Mesendoderm (in vitro differentiated cells): ENCODE measurements around the gene FAM169A.
A peak's percentile ranks its signal among the peaks of the same experiment; 100 is the strongest.
"Not testable (repeated sequence)": the region's sequence is repeated elsewhere in the genome, so short reads cannot be mapped to it uniquely, and the experiment has no call there.

Experiments used
- DNase-seq: peaks from one replicate; pipeline ENCODE4 v3.0.0; 2013
- H2AK5ac ChIP-seq: 2 replicates; pipeline ENCODE4 v1.6.1; 2013; ENCODE audit warnings: low read length, inconsistent platforms
- H2BK120ac ChIP-seq: 2 replicates; pipeline ENCODE4 v1.6.1; 2013; ENCODE audit warnings: low read depth, mild to moderate bottlenecking, low read length, moderate library complexity, mixed read lengths
- H2BK15ac ChIP-seq: replicated peaks from 2 replicates; pipeline ENCODE4 v1.6.1; 2013; ENCODE audit warnings: low read depth, mild to moderate bottlenecking, moderate library complexity
- H2BK5ac ChIP-seq: 2 replicates; pipeline ENCODE4 v1.6.1; 2013; ENCODE audit warnings: low read length, inconsistent platforms
- H3K18ac ChIP-seq: 2 replicates; pipeline ENCODE4 v1.6.1; 2013; ENCODE audit warnings: mild to moderate bottlenecking, low read length, mixed read lengths
- H3K23ac ChIP-seq: one replicate; pipeline ENCODE4 v1.6.1; 2013; ENCODE audit warnings: low read length
- H3K27ac ChIP-seq: 2 replicates; pipeline ENCODE4 v1.5.1; 2013; ENCODE audit warnings: low read depth, mild to moderate bottlenecking, inconsistent platforms, low read length, moderate library complexity
- H3K27me3 ChIP-seq: 2 replicates; pipeline ENCODE4 v1.6.1; 2013; ENCODE audit warnings: low read length, control low read depth, mild to moderate bottlenecking, inconsistent platforms; ENCODE audit not compliant: insufficient read depth, poor library complexity
- H3K36me3 ChIP-seq: 2 replicates; pipeline ENCODE4 v1.6.1; 2013; ENCODE audit warnings: low read length, inconsistent platforms; ENCODE audit not compliant: control insufficient read depth, insufficient read depth
- H3K4ac ChIP-seq: one replicate; pipeline ENCODE4 v1.6.1; 2013; ENCODE audit warnings: low read depth, mild to moderate bottlenecking, low read length, moderate library complexity
- H3K4me1 ChIP-seq: 2 replicates; pipeline ENCODE4 v1.6.1; 2013; ENCODE audit warnings: low read depth, low read length, inconsistent platforms; ENCODE audit not compliant: control insufficient read depth
- H3K4me2 ChIP-seq: 2 replicates; pipeline ENCODE4 v1.6.1; 2013; ENCODE audit warnings: low read length
- H3K4me3 ChIP-seq: 2 replicates; pipeline ENCODE4 v1.5.1; 2013; ENCODE audit warnings: mild to moderate bottlenecking, low read length
- H3K56ac ChIP-seq: one replicate; pipeline ENCODE4 v1.6.1; 2013; ENCODE audit warnings: low read length
- H3K79me1 ChIP-seq: 2 replicates; pipeline ENCODE4 v1.6.1; 2013; ENCODE audit warnings: low read length, inconsistent platforms
- H3K79me2 ChIP-seq: 2 replicates; pipeline ENCODE4 v1.6.1; 2013; ENCODE audit warnings: mild to moderate bottlenecking, low read length; ENCODE audit not compliant: control insufficient read depth, insufficient read depth
- H3K9ac ChIP-seq: 2 replicates; pipeline ENCODE4 v1.6.1; 2013; ENCODE audit warnings: low read length, inconsistent platforms
- H4K5ac ChIP-seq: one replicate; pipeline ENCODE4 v1.6.1; 2013; ENCODE audit warnings: low read length
- H4K8ac ChIP-seq: one replicate; pipeline ENCODE4 v1.6.1; 2013; ENCODE audit warnings: low read depth, mild to moderate bottlenecking, control low read depth, low read length, moderate library complexity
- WGBS: extraction: QIAGEN DNeasy Blood & Tissue Kit; methylation state at CpG from one replicate; pipeline ENCODE4 v1.1.7; 2013; ENCODE audit warnings: low lambda C conversion rate, missing lambda C conversion rate; ENCODE audit not compliant: insufficient coverage; ENCODE audit errors: extremely low coverage; 5-methylcytosine and 5-hydroxymethylcytosine counted together

The FAM169A gene

GRCh38 chr5:74864823-74865222 is 1.4 kb downstream of the FAM169A start:
- Histone ChIP-seq H3K23ac (no peak overlapping the region), H2AK5ac (no peak overlapping the region)
- WGBS, result no CpG with 5 or more reads among the region's 8 CpGs

GRCh38 chr5:74863726-74864125 is 2.5 kb downstream of the FAM169A start:
- Histone ChIP-seq H3K56ac (peak overlapping the region; percentile 63), H2AK5ac (no peak overlapping the region), H3K27me3 (no peaks in the 10 kb centered on the region), H3K4ac (no peak overlapping the region), H3K36me3 (no peaks in the 10 kb centered on the region), H2BK15ac (no peak overlapping the region), H4K8ac (no peak overlapping the region), H3K9ac (peak overlapping the region; percentile 65), H2BK120ac (no peak overlapping the region), H3K23ac (no peak overlapping the region), H3K27ac (no peak overlapping the region), H4K5ac (no peak overlapping the region), H3K79me1 (no peaks in the 10 kb centered on the region), H3K4me3 (no peak overlapping the region), H3K4me1 (peaks cover 6% of the 10 kb centered on the region), H3K4me2 (peak overlapping the region; percentile 33), H2BK5ac (no peak overlapping the region), H3K79me2 (peaks cover 66% of the 10 kb centered on the region), H3K18ac (no peak overlapping the region)
- no CpG with 5 or more reads among the region's 2 CpGs for WGBS
- no peak for DNase-seq

More at GRCh38 chr5:74864823-74865222, 1.4 kb downstream of the FAM169A start:
- H2BK15ac ChIP-seq, result no peak overlapping the region
- H3K79me1 ChIP-seq, result no peaks in the 10 kb centered on the region
- peak overlapping the region; percentile 99 for H3K27ac ChIP-seq
- peak overlapping the region; percentile 31 for H3K4me2 ChIP-seq
- peak overlapping the region; percentile 64 for H3K4me3 ChIP-seq
- H3K56ac ChIP-seq, result peak overlapping the region; percentile 96
- DNase-seq, result no peak
- H3K36me3 ChIP-seq, result no peaks in the 10 kb centered on the region
- H4K8ac ChIP-seq, result peak overlapping the region; percentile 2
- peak overlapping the region; percentile 83 for H3K9ac ChIP-seq
- H2BK5ac ChIP-seq, result no peak overlapping the region
- H3K4ac ChIP-seq, result peak overlapping the region; percentile 99
- peak overlapping the region; percentile 99 for H3K18ac ChIP-seq
- H2BK120ac ChIP-seq, result no peak overlapping the region
- no peak overlapping the region for H4K5ac ChIP-seq
- no peaks in the 10 kb centered on the region for H3K27me3 ChIP-seq
- peaks cover 6% of the 10 kb centered on the region for H3K4me1 ChIP-seq
- H3K79me2 ChIP-seq, result peaks cover 56% of the 10 kb centered on the region

GRCh38 chr5:74862221-74862620 is 4.0 kb downstream of the FAM169A start:
- Histone ChIP-seq H3K79me2 (peaks cover 78% of the 10 kb centered on the region), H3K27me3 (no peaks in the 10 kb centered on the region), H3K4me3 (no peak overlapping the region), H4K8ac (no peak overlapping the region), H4K5ac (no peak overlapping the region), H3K36me3 (no peaks in the 10 kb centered on the region), H3K23ac (no peak overlapping the region), H3K4me2 (peak overlapping the region; percentile 28), H2AK5ac (no peak overlapping the region), H3K79me1 (no peaks in the 10 kb centered on the region), H2BK5ac (no peak overlapping the region), H2BK15ac (no peak overlapping the region), H3K4me1 (peaks cover 6% of the 10 kb centered on the region), H3K4ac (no peak overlapping the region), H3K56ac (peak overlapping the region; percentile 45), H2BK120ac (no peak overlapping the region), H3K18ac (no peak overlapping the region), H3K9ac (peak overlapping the region; percentile 32), H3K27ac (peak overlapping the region; percentile 5)
- DNase-seq, result no peak
- no CpG with 5 or more reads among the region's 2 CpGs for WGBS

GRCh38 chr5:74856975-74857374 is 9.2 kb downstream of the FAM169A start:
- WGBS, result no CpG with 5 or more reads among the region's 7 CpGs
- not testable (repeated sequence) for H3K4me3 ChIP-seq

GRCh38 chr5:74853256-74853655 is 12.9 kb downstream of the FAM169A start:
- no peak overlapping the region for H2AK5ac ChIP-seq
- no peak for DNase-seq
- no peak overlapping the region for H3K18ac ChIP-seq
- no peak overlapping the region for H3K9ac ChIP-seq
- no peak overlapping the region for H3K4ac ChIP-seq
- no peak overlapping the region for H3K27ac ChIP-seq
- no peak overlapping the region for H3K4me2 ChIP-seq
- peaks cover 2% of the 10 kb centered on the region for H3K79me1 ChIP-seq
- no peak overlapping the region for H3K23ac ChIP-seq
- H4K5ac ChIP-seq, result no peak overlapping the region
- no peak overlapping the region for H3K4me3 ChIP-seq
- H2BK5ac ChIP-seq, result no peak overlapping the region
- H2BK15ac ChIP-seq, result no peak overlapping the region
- H3K79me2 ChIP-seq, result peaks cover 81% of the 10 kb centered on the region
- no peaks in the 10 kb centered on the region for H3K36me3 ChIP-seq
- no peak overlapping the region for H2BK120ac ChIP-seq
- no peak overlapping the region for H3K56ac ChIP-seq
- no peaks in the 10 kb centered on the region for H3K27me3 ChIP-seq
- H3K4me1 ChIP-seq, result peaks cover 8% of the 10 kb centered on the region
- no CpG with 5 or more reads among the region's 2 CpGs for WGBS
- no peak overlapping the region for H4K8ac ChIP-seq

More at GRCh38 chr5:74856975-74857374, 9.2 kb downstream of the FAM169A start:
- H2BK5ac ChIP-seq, H3K18ac ChIP-seq, H3K27ac ChIP-seq, H3K56ac ChIP-seq, H4K5ac ChIP-seq, H3K4me2 ChIP-seq, H2BK120ac ChIP-seq, H3K36me3 ChIP-seq, H3K23ac ChIP-seq, H2BK15ac ChIP-seq, H3K79me1 ChIP-seq, H3K4ac ChIP-seq, H4K8ac ChIP-seq, DNase-seq, H3K27me3 ChIP-seq, H2AK5ac ChIP-seq, H3K4me1 ChIP-seq, H3K9ac ChIP-seq: not testable (repeated sequence)
- peaks cover 83% of the 10 kb centered on the region for H3K79me2 ChIP-seq

- Histone ChIP-seq H3K23ac (no peak overlapping the region), H3K36me3 (no peaks in the 10 kb centered on the region), H2BK120ac (no peak overlapping the region), H3K4me1 (peaks cover 8% of the 10 kb centered on the region), H2BK15ac (no peak overlapping the region), H2AK5ac (no peak overlapping the region), H3K18ac (peak overlapping the region; percentile 9), H3K27me3 (no peaks in the 10 kb centered on the region), H3K4me2 (no peak overlapping the region), H3K79me2 (peaks cover 76% of the 10 kb centered on the region), H3K4me3 (no peak overlapping the region), H4K8ac (no peak overlapping the region), H3K4ac (no peak overlapping the region), H3K27ac (no peak overlapping the region), H3K9ac (no peak overlapping the region), H4K5ac (no peak overlapping the region), H3K79me1 (peaks cover 2% of the 10 kb centered on the region), H3K56ac (no peak overlapping the region), H2BK5ac (no peak overlapping the region)
- no peak for DNase-seq
- no CpG with 5 or more reads among the region's 4 CpGs for WGBS
Measured at GRCh38 chr5:74851684-74852353, 14.4 kb downstream of the FAM169A start.
